OCI-LY1 (cell line): ENCODE data around the gene ITGB1BP2.

Experiments
- CTCF ChIP-seq: fragments of 200-600 bp; sonication (generic), shearing (Covaris generic); IDR thresholded peaks from 2 replicates; pipeline ENCODE4 v1.5.1; 2017; ENCODE audit warnings: mild to moderate bottlenecking, antibody characterized with exemption, low read length, moderate library complexity, mixed read lengths
- EZH2 ChIP-seq: fragments of 200-600 bp; sonication (generic), shearing (Covaris generic); IDR thresholded peaks from 2 replicates; pipeline ENCODE4 v1.8.0; 2017; ENCODE audit warnings: borderline replicate concordance, mixed run types, mild to moderate bottlenecking, antibody characterized with exemption, low read length, moderate library complexity, mixed read lengths

GRCh38 chrX:71298119-71298518, 3.4 kb upstream of the ITGB1BP2 start:
- TF ChIP-seq CTCF = no peak
- no peak for TF ChIP-seq EZH2
